SKM-1 (cell line): ENCODE data around the gene SEZ6L2.
A peak's percentile ranks its signal among the peaks of the same experiment; 100 is the strongest.
"Not testable (repeated sequence)": the region's sequence is repeated elsewhere in the genome, so short reads cannot be mapped to it uniquely, and the experiment has no call there.

ENCODE experiments used
- DNase-seq: peaks from one replicate; lab custom pipeline; 2025; ENCODE audit not compliant: unreplicated experiment; lab: John Stamatoyannopoulos, UW

The SEZ6L2 gene

GRCh38 chr16:29899516-29900101, at the start of gene SEZ6L2:
SEZ6L2 (minus strand) TSS chr16:29899550; CDS start chr16:29899019, 531 bp downstream.
- peak; percentile 55 for DNase-seq

DNA sequence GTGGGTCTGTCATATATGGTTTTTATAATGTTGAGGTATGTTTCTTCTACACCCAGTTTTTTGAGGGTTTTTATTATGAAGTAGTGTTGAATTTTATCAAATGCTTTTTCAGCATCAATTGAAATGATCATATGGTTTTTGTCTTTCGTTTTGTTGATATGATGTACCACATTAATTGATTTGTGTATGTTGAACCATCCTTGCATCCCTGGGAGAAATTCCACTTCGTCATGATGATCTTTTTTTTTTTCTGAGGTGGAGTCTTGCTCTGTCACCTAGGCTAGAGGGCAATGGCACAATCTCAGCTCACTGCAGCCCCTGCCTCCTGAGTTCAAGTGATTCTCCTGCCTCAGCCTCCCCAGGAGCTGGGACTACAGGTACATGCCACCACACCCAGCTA, 48.5 kb upstream of the SEZ6L2 start:
- no peak for DNase-seq

- no peak for DNase-seq
Measured at GRCh38 chr16:29943846-29944799, 44.8 kb upstream of the SEZ6L2 start.

- DNase-seq: no peak
Measured at GRCh38 chr16:29940656-29941055, 41.3 kb upstream of the SEZ6L2 start.

- not testable (repeated sequence) for DNase-seq
Measured at GRCh38 chr16:29931750-29932149, 32.4 kb upstream of the SEZ6L2 start.

DNA sequence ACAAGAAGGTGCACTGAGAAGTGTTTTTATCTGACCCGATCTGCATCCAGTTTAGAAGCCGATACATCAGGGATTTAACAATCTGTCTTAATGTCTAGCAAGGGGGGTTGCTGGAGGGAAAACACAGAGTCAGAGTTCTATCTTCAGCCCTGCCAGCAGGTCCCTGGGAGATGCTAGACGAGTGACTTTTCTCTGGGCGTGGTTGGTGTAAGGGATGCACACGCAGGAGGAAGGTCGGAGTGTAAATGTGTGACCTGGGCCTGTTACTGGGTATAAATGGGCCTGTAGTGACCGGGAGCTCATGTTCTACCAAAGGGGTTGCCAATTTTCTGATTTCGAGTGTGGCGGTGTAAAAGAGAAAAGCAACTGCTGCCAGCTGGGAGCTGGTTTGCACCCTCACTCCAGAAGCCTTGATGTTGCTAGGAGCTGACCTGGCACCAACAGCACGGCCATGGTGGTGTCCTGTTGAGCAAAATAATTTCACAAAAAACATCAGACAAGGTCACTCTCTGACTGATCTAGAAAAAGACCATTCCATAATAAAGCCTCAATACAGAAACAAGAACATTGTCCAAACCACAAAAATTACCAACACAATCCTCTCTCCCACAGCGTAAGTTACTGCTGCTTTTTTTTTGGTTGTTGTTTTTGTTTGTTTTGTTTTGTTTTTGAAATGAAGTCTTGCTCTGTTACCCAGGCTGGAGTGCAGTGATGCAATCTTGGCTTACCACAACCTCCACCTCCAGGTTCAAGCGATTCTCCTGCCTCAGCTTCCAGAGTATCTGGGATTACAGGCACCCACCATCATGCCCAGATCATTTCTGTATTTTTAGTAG, 27.9 kb upstream of the SEZ6L2 start:
- no peak for DNase-seq

DNA sequence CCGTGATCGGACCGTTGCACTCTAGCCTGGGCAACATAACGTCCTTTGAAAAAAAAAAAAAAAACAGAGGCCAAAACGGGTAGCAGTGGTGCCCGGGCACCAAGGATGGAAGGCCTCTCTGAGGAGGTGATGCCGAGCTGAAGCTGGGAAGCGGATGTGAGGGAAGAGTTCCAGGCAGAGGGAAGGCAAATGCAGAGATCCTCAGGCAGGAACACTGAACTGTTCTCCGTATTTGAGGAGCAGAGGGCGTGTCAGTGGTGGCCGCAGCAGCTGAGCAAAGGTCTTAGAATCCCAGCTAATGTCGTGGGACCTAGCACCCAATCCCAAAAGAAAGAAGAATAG, 27.3 kb upstream of the SEZ6L2 start:
- DNase-seq: no peak

DNA sequence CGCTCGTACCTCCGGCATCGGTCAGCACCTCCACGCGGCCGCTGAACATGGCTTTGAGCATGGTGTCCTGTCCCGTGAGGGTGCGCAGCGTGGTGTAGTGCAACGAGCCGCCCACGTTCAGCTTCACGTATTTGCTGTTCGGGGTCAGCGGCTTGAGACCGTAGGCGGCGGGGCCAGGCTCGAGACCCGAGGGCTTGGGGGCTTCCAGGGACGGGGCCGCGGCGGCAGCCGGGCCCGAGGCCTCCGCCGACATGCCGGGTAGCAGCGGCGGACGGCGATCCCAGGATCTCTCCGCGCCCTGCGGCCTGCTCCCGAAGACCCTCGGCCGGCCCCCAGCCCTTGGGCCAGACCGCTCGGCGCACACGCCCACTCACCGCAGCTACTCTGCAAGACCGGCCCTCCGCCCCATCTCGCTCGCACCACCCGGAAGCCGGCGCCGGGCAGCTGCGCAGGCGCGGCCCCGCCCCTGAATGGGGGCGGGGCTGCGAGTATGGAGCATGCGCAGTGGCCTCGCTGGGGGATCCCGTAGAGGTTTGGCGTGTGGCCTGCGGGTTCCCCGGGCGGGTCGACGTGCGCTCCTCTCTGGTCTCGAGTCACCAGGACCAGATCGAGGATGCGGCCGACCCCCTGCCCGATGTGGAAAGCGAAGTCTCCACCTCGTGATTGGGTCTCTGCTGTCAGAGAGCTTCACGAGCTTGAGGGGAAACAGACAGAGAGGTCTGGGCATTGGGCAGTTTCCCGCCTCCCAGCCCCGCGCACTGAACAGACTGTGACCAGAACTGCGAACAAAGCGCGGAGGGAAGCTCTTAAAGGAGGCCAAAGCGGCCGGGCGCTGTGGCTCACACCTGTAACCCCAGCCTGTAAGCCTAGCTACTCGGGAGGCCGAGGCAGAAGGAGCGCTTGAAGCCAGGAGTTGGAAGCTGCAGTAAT, 26.7 kb upstream of the SEZ6L2 start, which contains the start of gene KCTD13:
TSS of gene KCTD13 (minus strand) at position 446 of the 930 bp plus-strand sequence. CDS start at position 253, 193 bp downstream.
- DNase-seq: peak; percentile 78

- no peak for DNase-seq
Measured at GRCh38 chr16:29925105-29925756, 25.9 kb upstream of the SEZ6L2 start.

- no peak for DNase-seq
Measured at GRCh38 chr16:29922986-29923501, 23.7 kb upstream of the SEZ6L2 start.

- DNase-seq: no peak
Measured at GRCh38 chr16:29922326-29922725, 23.0 kb upstream of the SEZ6L2 start.

- DNase-seq: no peak
Measured at GRCh38 chr16:29921034-29921385, 21.7 kb upstream of the SEZ6L2 start.

- no peak for DNase-seq
Measured at GRCh38 chr16:29920288-29921033, 21.1 kb upstream of the SEZ6L2 start.

DNA sequence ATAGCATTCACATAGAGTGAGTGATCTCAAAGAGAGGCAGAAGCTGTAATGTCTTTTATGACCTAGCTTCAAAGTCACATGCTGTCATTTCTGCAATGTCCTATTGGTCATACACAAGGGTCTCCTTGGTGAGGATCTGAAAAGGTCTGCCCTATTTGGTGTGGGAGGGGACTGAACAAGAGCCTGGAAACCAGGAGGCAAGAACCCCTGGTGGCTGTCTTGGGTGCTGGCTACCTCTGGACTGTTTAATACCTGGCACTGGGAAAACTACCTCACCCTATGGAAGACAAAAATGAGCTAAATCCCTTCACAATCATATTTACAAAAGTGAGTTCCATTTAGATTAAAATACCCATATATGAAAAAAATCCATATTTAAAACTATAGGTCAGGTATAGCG, 17.6 kb upstream of the SEZ6L2 start:
- no peak for DNase-seq

- DNase-seq: no peak
Measured at GRCh38 chr16:29915590-29916247, 16.4 kb upstream of the SEZ6L2 start.

- no peak for DNase-seq
Measured at GRCh38 chr16:29913514-29913913, 14.2 kb upstream of the SEZ6L2 start.

DNA sequence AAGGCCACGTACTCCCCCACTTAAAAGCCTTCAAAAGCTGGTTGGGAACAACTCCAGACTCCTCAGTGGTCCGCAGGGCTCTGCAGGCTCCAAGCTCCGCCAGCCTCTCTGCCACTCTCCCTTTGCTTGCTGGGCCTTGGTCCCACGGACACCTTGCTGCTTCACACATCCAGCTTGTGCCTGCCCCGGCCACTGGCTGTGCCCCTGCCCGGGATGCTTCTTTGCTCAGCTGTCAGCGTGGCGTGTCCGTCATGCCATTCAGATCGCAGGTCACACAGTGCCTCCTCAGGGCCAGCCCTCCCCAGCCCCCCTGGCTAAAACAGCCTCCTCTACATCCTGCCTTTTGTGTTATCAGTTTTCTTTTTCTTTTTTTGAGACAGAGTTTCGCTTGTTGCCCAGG, 12.7 kb upstream of the SEZ6L2 start:
- no peak for DNase-seq

GRCh38 chr16:29911676-29912010, 12.3 kb upstream of the SEZ6L2 start:
- DNase-seq: no peak
